ENCODE results near the gene ARHGEF19. TPM values are rescaled to one million over a fixed set of nuclear protein-coding genes. Genes with fewer than 3 reads are reported as not detected.
A peak's percentile ranks its signal among the peaks of the same experiment; 100 is the strongest.

ARHGEF19 gene
- total RNA-seq, 1 experiment from 2014 or later: 21.6 TPM

DNA sequence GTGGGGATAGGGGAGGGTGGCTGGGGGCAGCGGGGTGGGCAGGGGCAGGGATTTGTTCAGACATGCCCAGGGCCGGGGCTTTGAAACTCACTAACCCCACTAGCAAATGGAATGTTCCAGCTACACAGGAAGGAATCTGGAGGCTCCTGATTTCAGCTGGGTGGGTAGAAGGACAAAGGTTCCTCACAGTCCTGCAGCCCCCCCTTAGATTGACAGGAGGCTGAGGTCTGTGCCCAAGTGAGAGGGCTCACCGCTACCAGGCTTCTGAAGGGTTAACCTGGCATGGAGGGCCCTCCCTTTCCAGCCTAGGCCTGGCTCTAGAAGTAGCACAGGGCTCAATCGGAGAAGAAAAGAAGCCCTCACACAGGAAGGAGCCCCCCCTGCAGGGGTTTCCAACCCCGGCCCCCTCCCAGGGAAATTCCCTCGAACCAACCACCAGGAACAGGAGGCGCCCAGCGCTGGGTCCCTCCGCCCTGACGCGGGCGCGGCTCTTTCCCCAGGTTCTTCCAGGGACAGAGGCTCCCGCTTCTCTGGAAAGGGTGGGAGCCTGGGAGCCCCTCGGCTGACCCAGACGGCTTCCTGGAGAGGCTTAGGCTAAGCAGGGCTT is 59.9 kb downstream of the ARHGEF19 start:
- no peak for ATAC-seq

GRCh38 chr1:16151995-16152384 is 60.5 kb downstream of the ARHGEF19 start:
- no peak for DNase-seq (ENCODE audit: low read depth, low spot score)
- intact Hi-C loops (cut with micrococcal nuclease; ENCODE audit: unreplicated experiment): no loop called here
- H3K4me3 ChIP-seq (ENCODE audit: low read depth in 2 of 2, low read length in 2 of 2): peak overlapping the region; percentile 91 to 93

More for the DNA sequence above, 59.9 kb downstream of the ARHGEF19 start:
- Histone ChIP-seq H3K9me3 (ENCODE audit: control insufficient read depth, insufficient read depth, low read depth, low read length) (no peaks in the 10 kb centered on the region), H3K36me3 (ENCODE audit: control insufficient read depth, insufficient read depth, low read length) (peaks cover 21% of the 10 kb centered on the region), H3K4me3 (ENCODE audit: low read depth in 2 of 2, low read length in 2 of 2) (peak overlapping the region; percentile 91 to 93), H3K27me3 (ENCODE audit: control insufficient read depth, insufficient read depth, low read length) (no peaks in the 10 kb centered on the region), H3K4me1 (ENCODE audit: control insufficient read depth, insufficient read depth, low read length) (peaks cover 60% of the 10 kb centered on the region), H3K27ac (ENCODE audit: low read length) (peak overlapping the region; percentile 100)
- ChIA-PET POLR2A (interaction anchor here (0.6 to 0.8 kb wide), 2 partner anchors 10 to 297 kb away, joined by 3 read pairs; no protein-coding TSS in a partner anchor), CTCF (interaction anchor here (0.8 kb wide), 1 partner anchor 75 kb away, joined by 7 read pairs; no protein-coding TSS in a partner anchor)
- no peak for DNase-seq (ENCODE audit: low read depth, low spot score)
- BruUV-seq (replicated peaks): no TSS peak
- no peak for TF ChIP-seq CTCF (IDR thresholded peaks at IDR 0.05)
- 0 out of 2 replicates have a peak, but pooled peaks have one; percentile 28 for TF ChIP-seq SIN3A (IDR thresholded peaks at IDR 0.05; ENCODE audit: borderline replicate concordance, insufficient read depth, low read depth, low read length)
- in situ Hi-C loops (cut with HindIII; ENCODE audit: low pct_unique_long_range_greater_than_20kb, low sequenced_read_pairs) (no loop called here), intact Hi-C loops (cut with micrococcal nuclease; ENCODE audit: unreplicated experiment) (no loop called here)

More at GRCh38 chr1:16151995-16152384, 60.5 kb downstream of the ARHGEF19 start:
- no peak for ATAC-seq
- BruUV-seq (replicated peaks): no TSS peak
- peak overlapping the region; percentile 100 for H3K27ac ChIP-seq (ENCODE audit: low read length)
- no peak for TF ChIP-seq TCF7L2 (IDR thresholded peaks at IDR 0.05; ENCODE audit: low read depth, low read length)
- TF ChIP-seq CTCF (IDR thresholded peaks at IDR 0.05): no peak
- TF ChIP-seq, protein P1, sequence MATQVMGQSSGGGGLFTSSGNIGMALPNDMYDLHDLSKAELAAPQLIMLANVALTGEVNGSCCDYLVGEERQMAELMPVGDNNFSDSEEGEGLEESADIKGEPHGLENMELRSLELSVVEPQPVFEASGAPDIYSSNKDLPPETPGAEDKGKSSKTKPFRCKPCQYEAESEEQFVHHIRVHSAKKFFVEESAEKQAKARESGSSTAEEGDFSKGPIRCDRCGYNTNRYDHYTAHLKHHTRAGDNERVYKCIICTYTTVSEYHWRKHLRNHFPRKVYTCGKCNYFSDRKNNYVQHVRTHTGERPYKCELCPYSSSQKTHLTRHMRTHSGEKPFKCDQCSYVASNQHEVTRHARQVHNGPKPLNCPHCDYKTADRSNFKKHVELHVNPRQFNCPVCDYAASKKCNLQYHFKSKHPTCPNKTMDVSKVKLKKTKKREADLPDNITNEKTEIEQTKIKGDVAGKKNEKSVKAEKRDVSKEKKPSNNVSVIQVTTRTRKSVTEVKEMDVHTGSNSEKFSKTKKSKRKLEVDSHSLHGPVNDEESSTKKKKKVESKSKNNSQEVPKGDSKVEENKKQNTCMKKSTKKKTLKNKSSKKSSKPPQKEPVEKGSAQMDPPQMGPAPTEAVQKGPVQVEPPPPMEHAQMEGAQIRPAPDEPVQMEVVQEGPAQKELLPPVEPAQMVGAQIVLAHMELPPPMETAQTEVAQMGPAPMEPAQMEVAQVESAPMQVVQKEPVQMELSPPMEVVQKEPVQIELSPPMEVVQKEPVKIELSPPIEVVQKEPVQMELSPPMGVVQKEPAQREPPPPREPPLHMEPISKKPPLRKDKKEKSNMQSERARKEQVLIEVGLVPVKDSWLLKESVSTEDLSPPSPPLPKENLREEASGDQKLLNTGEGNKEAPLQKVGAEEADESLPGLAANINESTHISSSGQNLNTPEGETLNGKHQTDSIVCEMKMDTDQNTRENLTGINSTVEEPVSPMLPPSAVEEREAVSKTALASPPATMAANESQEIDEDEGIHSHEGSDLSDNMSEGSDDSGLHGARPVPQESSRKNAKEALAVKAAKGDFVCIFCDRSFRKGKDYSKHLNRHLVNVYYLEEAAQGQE (IDR thresholded peaks at IDR 0.05; ENCODE audit: insufficient read depth in 1 of 2, low read depth in 2 of 2, low read length in 1 of 2): no peak
- no peak for TF ChIP-seq POLR2AphosphoS5 (IDR thresholded peaks at IDR 0.05; ENCODE audit: low read depth, low read length)
- ChIA-PET POLR2A (no interaction called here), CTCF (no interaction called here)
- H3K4me1 ChIP-seq (ENCODE audit: control insufficient read depth, insufficient read depth, low read length): peaks cover 60% of the 10 kb centered on the region
- H3K27me3 ChIP-seq (ENCODE audit: control insufficient read depth, insufficient read depth, low read length): no peaks in the 10 kb centered on the region
- no peaks in the 10 kb centered on the region for H3K9me3 ChIP-seq (ENCODE audit: control insufficient read depth, insufficient read depth, low read depth, low read length)
- peaks cover 21% of the 10 kb centered on the region for H3K36me3 ChIP-seq (ENCODE audit: control insufficient read depth, insufficient read depth, low read length)
- in situ Hi-C loops (cut with HindIII; ENCODE audit: low pct_unique_long_range_greater_than_20kb, low sequenced_read_pairs): no loop called here

All from Panc1 (cell line).